H9 (cell line): ENCODE results near the gene LRP10. TPM values are rescaled to one million over a fixed set of nuclear protein-coding genes. Genes with fewer than 3 reads are reported as not detected.

Experiments used
- DNase-seq: peaks from one replicate; pipeline ENCODE4 v3.0.0-alpha.2; 2017
- H2AFZ ChIP-seq: one replicate; pipeline ENCODE4 v1.6.1; 2013; ENCODE audit warnings: mild to moderate bottlenecking, low read length, control low read depth, moderate library complexity
- H2AK5ac ChIP-seq: 2 replicates; pipeline ENCODE4 v1.6.1; 2013; ENCODE audit warnings: low read length, control low read depth, mixed read lengths; ENCODE audit not compliant: insufficient read length
- H2BK120ac ChIP-seq: one replicate; pipeline ENCODE4 v1.6.1; 2013; ENCODE audit warnings: low read depth, mild to moderate bottlenecking, low read length, control low read depth, inconsistent platforms; ENCODE audit not compliant: poor library complexity, severe bottlenecking
- H2BK12ac ChIP-seq: 2 replicates; pipeline ENCODE4 v1.6.1; 2013; ENCODE audit warnings: low read length, control low read depth, mixed read lengths, low read depth; ENCODE audit not compliant: insufficient read length
- H2BK15ac ChIP-seq: 2 replicates; pipeline ENCODE4 v1.6.1; 2013; ENCODE audit warnings: low read depth, low read length, control low read depth
- H2BK20ac ChIP-seq: one replicate; pipeline ENCODE4 v1.6.1; 2013; ENCODE audit warnings: low read depth, mild to moderate bottlenecking, low read length, control low read depth, inconsistent platforms; ENCODE audit not compliant: poor library complexity, severe bottlenecking
- H2BK5ac ChIP-seq: 2 replicates; pipeline ENCODE4 v1.6.1; 2013; ENCODE audit warnings: low read length, control low read depth, mixed read lengths; ENCODE audit not compliant: insufficient read length
- H3K14ac ChIP-seq: 2 replicates; pipeline ENCODE4 v1.6.1; 2013; ENCODE audit warnings: low read length, control low read depth; ENCODE audit not compliant: insufficient read depth
- H3K18ac ChIP-seq: 2 replicates; pipeline ENCODE4 v1.6.1; 2013; ENCODE audit warnings: low read depth, mild to moderate bottlenecking, mixed read lengths, low read length, control low read depth; ENCODE audit not compliant: insufficient read length
- H3K23ac ChIP-seq: 2 replicates; pipeline ENCODE4 v1.6.1; 2013; ENCODE audit warnings: low read length, control low read depth, mixed read lengths, low read depth; ENCODE audit not compliant: insufficient read length
- H3K23me2 ChIP-seq: 2 replicates; pipeline ENCODE4 v1.6.1; 2013; ENCODE audit warnings: low read depth, mild to moderate bottlenecking, mixed read lengths, low read length, control low read depth; ENCODE audit not compliant: insufficient read length, poor library complexity, severe bottlenecking
- H3K27ac ChIP-seq: 2 replicates; pipeline ENCODE4 v1.5.1; 2013; ENCODE audit warnings: low read length, control low read depth, mixed read lengths, low read depth; ENCODE audit not compliant: insufficient read length
- H3K27me3 ChIP-seq: 2 replicates; pipeline ENCODE4 v1.6.1; 2013; ENCODE audit warnings: low read length, control low read depth, inconsistent platforms; ENCODE audit not compliant: insufficient read depth
- H3K4ac ChIP-seq: 2 replicates; pipeline ENCODE4 v1.6.1; 2013; ENCODE audit warnings: low read depth, mild to moderate bottlenecking, control low read depth, inconsistent platforms, low read length, moderate library complexity
- H3K4me1 ChIP-seq: 2 replicates; pipeline ENCODE4 v1.6.1; 2013; ENCODE audit warnings: low read length, control low read depth, inconsistent platforms; ENCODE audit not compliant: insufficient read depth
- H3K4me2 ChIP-seq: 2 replicates; pipeline ENCODE4 v1.6.1; 2013; ENCODE audit warnings: low read length, control low read depth, mixed read lengths; ENCODE audit not compliant: insufficient read length, insufficient read depth
- H3K56ac ChIP-seq: 2 replicates; pipeline ENCODE4 v1.6.1; 2013; ENCODE audit warnings: low read depth, mild to moderate bottlenecking, mixed read lengths, low read length, control low read depth; ENCODE audit not compliant: insufficient read length
- H3K79me1 ChIP-seq: 2 replicates; pipeline ENCODE4 v1.6.1; 2013; ENCODE audit warnings: low read depth, mild to moderate bottlenecking, moderate library complexity, low read length, control low read depth, inconsistent platforms; ENCODE audit not compliant: insufficient read depth, poor library complexity, severe bottlenecking
- H3K79me2 ChIP-seq: 2 replicates; pipeline ENCODE4 v1.6.1; 2013; ENCODE audit warnings: low read length, control low read depth, inconsistent platforms; ENCODE audit not compliant: insufficient read depth
- H3K9ac ChIP-seq: 2 replicates; pipeline ENCODE4 v1.6.1; 2013; ENCODE audit warnings: low read length, control low read depth, mixed read lengths; ENCODE audit not compliant: insufficient read length; ENCODE audit errors: extremely low read depth
- H3K9me3 ChIP-seq: one replicate; pipeline ENCODE4 v1.6.1; 2013; ENCODE audit warnings: low read depth, low read length, inconsistent platforms; ENCODE audit not compliant: control insufficient read depth
- H3T11ph ChIP-seq: one replicate; pipeline ENCODE4 v1.6.1; 2013; ENCODE audit warnings: mild to moderate bottlenecking, low read length, control low read depth, inconsistent platforms
- H4K20me1 ChIP-seq: one replicate; pipeline ENCODE4 v1.6.1; 2013; ENCODE audit not compliant: control insufficient read depth, insufficient read length, insufficient read depth
- H4K5ac ChIP-seq: 2 replicates; pipeline ENCODE4 v1.6.1; 2013; ENCODE audit warnings: low read depth, mild to moderate bottlenecking, mixed read lengths, low read length, control low read depth; ENCODE audit not compliant: insufficient read length
- H4K8ac ChIP-seq: replicated peaks from 2 replicates; pipeline ENCODE4 v1.6.1; 2013; ENCODE audit warnings: low read length, control low read depth, mixed read lengths, low read depth; ENCODE audit not compliant: insufficient read length
- H4K91ac ChIP-seq: 2 replicates; pipeline ENCODE4 v1.6.1; 2013; ENCODE audit warnings: low read depth, mild to moderate bottlenecking, moderate library complexity, mixed read lengths, low read length, control low read depth; ENCODE audit not compliant: insufficient read length
- H3K27ac Mint-ChIP-seq, 3 experiments: 2 replicates in 2 of 3; 3 replicates in 1 of 3; pipeline ENCODE4 v1.8.0; 2020 to 2021; ENCODE audit warnings: mixed read lengths in 3 of 3, mild to moderate bottlenecking in 1 of 3, moderate library complexity in 1 of 3
- H3K27me3 Mint-ChIP-seq: 2 replicates; pipeline ENCODE4 v1.8.0; 2021; ENCODE audit warnings: low read depth, mild to moderate bottlenecking, moderate library complexity, mixed read lengths
- H3K36me3 Mint-ChIP-seq, 3 experiments: 2 replicates in 2 of 3; 3 replicates in 1 of 3; pipeline ENCODE4 v1.8.0; 2020 to 2021; ENCODE audit warnings: low read depth in 3 of 3, mixed read lengths in 3 of 3; ENCODE audit not compliant: insufficient read depth in 1 of 3
- H3K4me1 Mint-ChIP-seq, 2 experiments: 2 replicates each; pipeline ENCODE4 v1.8.0; 2020; ENCODE audit warnings: mixed read lengths in 2 of 2
- H3K4me3 Mint-ChIP-seq, 2 experiments: 2 replicates in 1 of 2; 3 replicates in 1 of 2; pipeline ENCODE4 v1.8.0; 2020 to 2021; ENCODE audit warnings: mild to moderate bottlenecking in 2 of 2, mixed read lengths in 2 of 2, moderate library complexity in 1 of 2
- H3K9me3 Mint-ChIP-seq, 2 experiments: 2 replicates in 1 of 2; 3 replicates in 1 of 2; pipeline ENCODE4 v1.8.0; 2020; ENCODE audit warnings: mild to moderate bottlenecking in 2 of 2, mixed read lengths in 2 of 2, moderate library complexity in 1 of 2
- WGBS: extraction: QIAGEN DNeasy Blood & Tissue Kit; methylation state at CpG from one replicate; pipeline ENCODE4 v1.1.7; 2013; ENCODE audit warnings: missing lambda C conversion rate, low lambda C conversion rate, mixed read lengths; ENCODE audit not compliant: insufficient read length; ENCODE audit errors: extremely low coverage; 5-methylcytosine and 5-hydroxymethylcytosine counted together
- total RNA-seq: library from RNA; stranded (reverse); gene quantifications from 2 replicates; pipeline ENCODE4 v1.2.1, GENCODE V29; 2021
- TF ChIP-seq, protein P1 (sequence below): fragments of 200-600 bp; sonication (generic); conservative IDR thresholded peaks from 3 replicates; pipeline ENCODE4 v1.8.0; 2021; ENCODE audit warnings: antibody characterized with exemption, mild to moderate bottlenecking

Gene LRP10
- total RNA-seq, 1 experiment from 2014 or later = 13.3 TPM

DNA sequence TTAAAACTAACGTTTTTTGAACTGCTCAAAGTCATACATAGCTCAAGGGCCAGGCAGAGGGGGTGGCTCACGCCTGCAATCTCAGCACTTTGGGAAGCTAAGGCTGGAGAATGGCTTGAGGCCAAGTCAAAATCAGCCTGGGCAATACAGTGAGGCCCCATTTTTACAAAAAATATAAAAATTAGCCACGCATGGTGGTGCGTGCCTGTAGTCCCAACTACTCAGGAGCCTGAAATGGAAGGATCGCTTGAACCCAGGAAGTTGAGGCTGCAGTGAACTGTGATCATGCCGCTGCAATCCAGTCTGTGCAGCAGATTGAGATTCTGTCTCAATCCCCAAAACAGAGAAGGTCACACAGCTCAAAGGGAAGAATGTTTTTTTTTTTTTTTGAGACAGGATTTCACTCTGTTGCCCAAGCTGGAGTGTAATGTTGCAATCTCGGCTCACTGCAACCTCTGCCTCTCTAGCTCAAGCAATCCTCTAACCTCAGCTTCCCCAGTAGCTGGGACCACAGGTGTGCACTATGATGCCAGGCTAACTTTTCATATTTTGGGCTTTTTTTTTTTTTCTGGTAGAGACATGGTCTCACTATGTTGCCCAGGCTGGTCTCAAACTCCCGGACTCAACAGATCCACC lies 44.5 kb downstream of the LRP10 start:
- Histone ChIP-seq H3K14ac (no peak overlapping the region), H4K8ac (no peak overlapping the region), H2AK5ac (no peak overlapping the region), H3K9ac (no peak overlapping the region), H3K23ac (no peak overlapping the region), H2BK12ac (no peak overlapping the region), H3K56ac (no peak overlapping the region), H3K27ac (no peak overlapping the region), H3K23me2 (peaks cover 9% of the 10 kb centered on the region), H3K79me1 (peaks cover 3% of the 10 kb centered on the region), H2BK15ac (no peak overlapping the region), H3K18ac (no peak overlapping the region), H4K20me1 (no peaks in the 10 kb centered on the region), H3K27me3 (no peaks in the 10 kb centered on the region), H2BK120ac (no peak overlapping the region), H4K91ac (no peak overlapping the region), H3K4ac (no peak overlapping the region), H4K5ac (no peak overlapping the region), H3K9me3 (no peaks in the 10 kb centered on the region), H2AFZ (no peak overlapping the region), H2BK20ac (no peak overlapping the region), H3T11ph (no peak overlapping the region), H2BK5ac (no peak overlapping the region), H3K79me2 (peaks cover 4% of the 10 kb centered on the region; the same call in 1 of the 2 replicates), H3K4me1 (peaks cover 3% of the 10 kb centered on the region; the same call in 1 of the 2 replicates), H3K4me2 (no peak overlapping the region)
- H3K4me3 Mint-ChIP-seq = no peak overlapping the region; a peak in 1 of 5 replicates
- no peak overlapping the region; a peak in 1 of 7 replicates for H3K27ac Mint-ChIP-seq
- TF ChIP-seq, protein P1, sequence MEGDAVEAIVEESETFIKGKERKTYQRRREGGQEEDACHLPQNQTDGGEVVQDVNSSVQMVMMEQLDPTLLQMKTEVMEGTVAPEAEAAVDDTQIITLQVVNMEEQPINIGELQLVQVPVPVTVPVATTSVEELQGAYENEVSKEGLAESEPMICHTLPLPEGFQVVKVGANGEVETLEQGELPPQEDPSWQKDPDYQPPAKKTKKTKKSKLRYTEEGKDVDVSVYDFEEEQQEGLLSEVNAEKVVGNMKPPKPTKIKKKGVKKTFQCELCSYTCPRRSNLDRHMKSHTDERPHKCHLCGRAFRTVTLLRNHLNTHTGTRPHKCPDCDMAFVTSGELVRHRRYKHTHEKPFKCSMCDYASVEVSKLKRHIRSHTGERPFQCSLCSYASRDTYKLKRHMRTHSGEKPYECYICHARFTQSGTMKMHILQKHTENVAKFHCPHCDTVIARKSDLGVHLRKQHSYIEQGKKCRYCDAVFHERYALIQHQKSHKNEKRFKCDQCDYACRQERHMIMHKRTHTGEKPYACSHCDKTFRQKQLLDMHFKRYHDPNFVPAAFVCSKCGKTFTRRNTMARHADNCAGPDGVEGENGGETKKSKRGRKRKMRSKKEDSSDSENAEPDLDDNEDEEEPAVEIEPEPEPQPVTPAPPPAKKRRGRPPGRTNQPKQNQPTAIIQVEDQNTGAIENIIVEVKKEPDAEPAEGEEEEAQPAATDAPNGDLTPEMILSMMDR = no peak
- DNase-seq = no peak
- H3K4me1 Mint-ChIP-seq = peaks cover 16 to 17% of the 10 kb centered on the region in 2 experiments
- H3K9me3 Mint-ChIP-seq = peaks cover 0 to 3% of the 10 kb centered on the region in 2 experiments; a peak in 1 of 5 replicates
- H3K27me3 Mint-ChIP-seq = no peaks in the 10 kb centered on the region; the same call in 1 of the 2 replicates
- peaks cover 10 to 42% (median 37%) of the 10 kb centered on the region in 3 experiments; a peak in 6 of 7 replicates for H3K36me3 Mint-ChIP-seq
- WGBS = no CpG with 5 or more reads among the region's 8 CpGs
